GM19238 (cell line): ENCODE measurements around the gene TOB1.
"Not testable (repeated sequence)": the region's sequence is repeated elsewhere in the genome, so short reads cannot be mapped to it uniquely, and the experiment has no call there.

Experiments
- DNase-seq: peaks from one replicate; pipeline ENCODE4 v3.0.0; 2011; ENCODE audit warnings: low spot score; ENCODE audit not compliant: insufficient read length

Gene TOB1

GRCh38 chr17:50868602-50869001, 2.4 kb upstream of the TOB1 start:
- DNase-seq: no peak

GRCh38 chr17:50868140-50868438, 1.9 kb upstream of the TOB1 start:
- no peak for DNase-seq

- DNase-seq: peak; percentile 61
Measured at GRCh38 chr17:50867363-50868139, 1.4 kb upstream of the TOB1 start.

GRCh38 chr17:50866950-50867362, 802 bp upstream of the TOB1 start:
- no peak for DNase-seq

- no peak for DNase-seq
Measured at GRCh38 chr17:50865868-50866260, 290 bp downstream of the TOB1 start.

GRCh38 chr17:50865060-50865867, 890 bp downstream of the TOB1 start:
- DNase-seq: no peak

- DNase-seq: no peak
Measured at GRCh38 chr17:50864747-50865059, 1.5 kb downstream of the TOB1 start.

GRCh38 chr17:50863931-50864330, 2.2 kb downstream of the TOB1 start:
- no peak for DNase-seq

- DNase-seq: no peak
Measured at GRCh38 chr17:50863221-50863843, 2.8 kb downstream of the TOB1 start.

GRCh38 chr17:50861822-50862528, 4.2 kb downstream of the TOB1 start:
- DNase-seq: no peak

GRCh38 chr17:50861334-50861676, 4.8 kb downstream of the TOB1 start:
- DNase-seq: no peak

GRCh38 chr17:50859727-50860126, 6.4 kb downstream of the TOB1 start:
- not testable (repeated sequence) for DNase-seq

GRCh38 chr17:50858486-50859225, 7.5 kb downstream of the TOB1 start:
- no peak for DNase-seq

- DNase-seq: no peak
Measured at GRCh38 chr17:50856431-50856830, 9.7 kb downstream of the TOB1 start.

- DNase-seq: no peak
Measured at GRCh38 chr17:50855708-50856330, 10.3 kb downstream of the TOB1 start.

GRCh38 chr17:50853781-50854180, 12.4 kb downstream of the TOB1 start:
- DNase-seq: no peak

- no peak for DNase-seq
Measured at GRCh38 chr17:50853015-50853615, 13.0 kb downstream of the TOB1 start.

- DNase-seq: no peak
Measured at GRCh38 chr17:50850640-50851039, 15.5 kb downstream of the TOB1 start.

- no peak for DNase-seq
Measured at GRCh38 chr17:50848711-50849110, 17.4 kb downstream of the TOB1 start.

- no peak for DNase-seq
Measured at GRCh38 chr17:50848039-50848438, 18.1 kb downstream of the TOB1 start.

- no peak for DNase-seq
Measured at GRCh38 chr17:50847566-50847965, 18.6 kb downstream of the TOB1 start.
